ENCODE measurements around the gene TUBB4A. TPM values are rescaled to one million over a fixed set of nuclear protein-coding genes. Genes with fewer than 3 reads are reported as not detected.

TUBB4A gene
- total and polyA plus RNA-seq, 2 of the 8 experiments (the other 6 are each of a cell fraction or from before 2014, with no cell fraction given) = 16.8 to 30.4 TPM

GRCh38 chr19:6516659-6517291, 14.7 kb upstream of the TUBB4A start:
- H2BK120ac ChIP-seq (replicated peaks; ENCODE audit: low read depth, low read length) = no peak overlapping the region
- H3K23me2 ChIP-seq (ENCODE audit: low read depth, low read length) = peaks cover 12% of the 10 kb centered on the region; the same call in 1 of the 2 replicates
- H3K79me1 ChIP-seq (ENCODE audit: low read depth, low read length) = no peaks in the 10 kb centered on the region
- H3K4me1 ChIP-seq (replicated peaks in 1 of 4; ENCODE audit: control insufficient read depth in 3 of 4, insufficient read depth in 4 of 4, low read length in 3 of 4) = peaks cover 0 to 4% (median 1%) of the 10 kb centered on the region in 4 experiments; a peak in 2 of 7 replicates
- no peaks in the 10 kb centered on the region for H3K9me3 ChIP-seq (ENCODE audit: insufficient read depth in 2 of 2, low read depth in 1 of 2, low read length in 1 of 2)
- H2BK5ac ChIP-seq (ENCODE audit: low read depth, low read length) = peak overlapping the region; percentile 68; the same call in 1 of the 2 replicates
- no peaks in the 10 kb centered on the region for H3K36me3 ChIP-seq (ENCODE audit: control insufficient read depth in 2 of 4, insufficient read depth in 4 of 4, low read length in 3 of 4)
- H3K9ac ChIP-seq (replicated peaks in 1 of 4; ENCODE audit: extremely low read depth in 1 of 4, low read depth in 3 of 4, low read length in 3 of 4) = peak overlapping the region in 2 of 4 experiments; percentile 25 to 33; a peak in 4 of 7 replicates
- H3K27ac ChIP-seq (ENCODE audit: low read depth, low read length) = no peak overlapping the region
- H3K56ac ChIP-seq (replicated peaks; ENCODE audit: insufficient read length, low read depth, low read length) = peak overlapping the region; percentile 54
- H3K14ac ChIP-seq (ENCODE audit: insufficient read length) = no peak overlapping the region
- H4K20me1 ChIP-seq (replicated peaks in 1 of 2; ENCODE audit: control insufficient read depth in 1 of 2, insufficient read depth in 2 of 2, low read length in 2 of 2) = peaks cover 0 to 3% of the 10 kb centered on the region in 2 experiments
- peak overlapping the region; percentile 38 to 70 (median 67) for H3K4me3 ChIP-seq (ENCODE audit: extremely low read depth in 1 of 4, insufficient read depth in 2 of 4, low read depth in 3 of 4, low read length in 4 of 4)
- no peak overlapping the region for H3K23ac ChIP-seq (ENCODE audit: insufficient read length)
- peak overlapping the region; percentile 62 to 98 for H3K4me2 ChIP-seq (ENCODE audit: insufficient read depth in 1 of 2, low read depth in 2 of 2, low read length in 2 of 2)
- no peaks in the 10 kb centered on the region for H3K79me2 ChIP-seq (ENCODE audit: control insufficient read depth in 1 of 2, insufficient read depth in 2 of 2, low read length in 2 of 2)
- peak overlapping the region; percentile 87; the same call in 1 of the 2 replicates for H3K18ac ChIP-seq (ENCODE audit: extremely low read depth, low read length)
- H3K27me3 ChIP-seq (replicated peaks in 1 of 4; ENCODE audit: control insufficient read depth in 3 of 4, extremely low read depth in 1 of 4, insufficient read depth in 3 of 4, low read length in 3 of 4) = peaks cover 0 to 2% (median 0%) of the 10 kb centered on the region in 4 experiments; a peak in 1 of 7 replicates
- H2AK5ac ChIP-seq (ENCODE audit: low read depth, low read length) = peak overlapping the region; percentile 91; the same call in 1 of the 2 replicates
- H3K4ac ChIP-seq (replicated peaks; ENCODE audit: insufficient read length, low read depth, low read length) = no peak overlapping the region
- no peak overlapping the region for H4K5ac ChIP-seq (ENCODE audit: insufficient read length, low read depth, low read length)
- no peak overlapping the region; the same call in 1 of the 2 replicates for H2BK20ac ChIP-seq (ENCODE audit: low read length)
- peak overlapping the region; percentile 76; the same call in 1 of the 2 replicates for H4K8ac ChIP-seq (ENCODE audit: extremely low read depth, insufficient read depth, low read length)
- no peak for FAIRE-seq
- 0 out of 2 replicates have a peak overlapping the region, but pooled peaks have one; percentile 100 for H2BK15ac ChIP-seq (ENCODE audit: low read length)
- POLR2A ChIA-PET (ENCODE audit: partially characterized antibody) = interaction anchor here (0.6 to 2.7 kb wide), 8 partner anchors 12 to 347 kb away, joined by 3 to 20 read pairs (median 4); partner anchors contain the start of gene TNFSF9
- H4K91ac ChIP-seq (replicated peaks; ENCODE audit: insufficient read length, low read length) = no peak overlapping the region
- H2BK12ac ChIP-seq (ENCODE audit: low read depth, low read length) = peak overlapping the region; percentile 46; the same call in 1 of the 2 replicates
- peak in 1 of 2 experiments; percentile 98 for DNase-seq (ENCODE audit: low read depth in 1 of 2, low spot score in 2 of 2)
- CTCF ChIA-PET (ENCODE audit: partially characterized antibody) = interaction anchor here (0.5 to 2.6 kb wide), 22 partner anchors 12 to 1220 kb away, joined by 3 to 12 read pairs (median 4); partner anchors contain the start of genes DENND1C and GPR108
- peak overlapping the region; percentile 97 for H2AFZ ChIP-seq (ENCODE audit: low read length)
- WGBS, 2 experiments (ENCODE audit: extremely low coverage in 1 of 2, insufficient coverage in 1 of 2, insufficient read length in 1 of 2, insufficient replicate concordance in 2 of 2, low coverage in 1 of 2, low lambda C conversion rate in 2 of 2, missing lambda C conversion rate in 1 of 2) = 3% methylated on average over 32 of the region's 38 CpGs; no CpG with 5 or more reads in 1 of the 2 experiments
- no peak for TF ChIP-seq ATF2 (IDR thresholded peaks at IDR 0.05; ENCODE audit: low read length)
- TF ChIP-seq HDAC2 (IDR thresholded peaks at IDR 0.05; ENCODE audit: borderline replicate concordance in 1 of 2, low read depth in 2 of 2, low read length in 2 of 2) = peak; percentile 67 to 69; a peak in 3 of 4 replicates
- TF ChIP-seq YY1 (IDR thresholded peaks at IDR 0.05; ENCODE audit: low read depth, low read length) = peak; percentile 56; the same call in 1 of the 2 replicates
- TF ChIP-seq CTCF (IDR thresholded peaks at IDR 0.05; ENCODE audit: control extremely low read depth in 1 of 3, insufficient read depth in 1 of 3, low read depth in 1 of 3, low read length in 3 of 3) = peak; percentile 85 to 95 (median 92)
- 0 out of 2 replicates have a peak, but pooled peaks have one; percentile 49 for TF ChIP-seq RBBP5 (IDR thresholded peaks at IDR 0.05; ENCODE audit: borderline replicate concordance, low read depth, low read length)

Data from H1 (cell line).